CD4-positive, CD25-positive, alpha-beta regulatory T cell (primary cell): ENCODE results near the gene TBX4. TPM values are rescaled to one million over a fixed set of nuclear protein-coding genes. Genes with fewer than 3 reads are reported as not detected.
"Not testable (repeated sequence)": the region's sequence is repeated elsewhere in the genome, so short reads cannot be mapped to it uniquely, and the experiment has no call there.

Source experiments
- ATAC-seq, 2 donors: fragments of 150-1000 bp; cut with Tn5 transposase; one replicate each; pipeline ENCODE4 v1.10.0; 2021; ENCODE audit warnings: low read depth in 2 of 2, moderate number of reproducible peaks in 2 of 2, moderate library complexity in 1 of 2
- DNase-seq, 3 donors: peaks; one replicate each; pipeline versions ENCODE4 v3.0.0 to v3.0.0-alpha.2; 2012 to 2022; ENCODE audit warnings: mixed read lengths in 1 of 3
- H3K27ac ChIP-seq: one replicate; pipeline ENCODE4 v1.7.0; 2013; ENCODE audit warnings: mild to moderate bottlenecking, low read length; ENCODE audit not compliant: insufficient read depth, poor library complexity, severe bottlenecking
- H3K27me3 ChIP-seq: one replicate; pipeline ENCODE4 v1.7.0; 2013; ENCODE audit warnings: low read length; ENCODE audit not compliant: control insufficient read depth, insufficient read depth
- H3K36me3 ChIP-seq: one replicate; pipeline ENCODE4 v1.7.0; 2013; ENCODE audit warnings: mild to moderate bottlenecking, low read length, moderate library complexity; ENCODE audit not compliant: control insufficient read depth, insufficient read depth
- H3K4me1 ChIP-seq: 2 replicates; pipeline ENCODE4 v1.7.0; 2013; ENCODE audit warnings: mild to moderate bottlenecking, low read length; ENCODE audit not compliant: insufficient read depth, control insufficient read depth, poor library complexity, severe bottlenecking
- H3K4me3 ChIP-seq: one replicate; pipeline ENCODE4 v1.7.0; 2013; ENCODE audit warnings: low read depth, mild to moderate bottlenecking, low read length, moderate library complexity
- H3K9me3 ChIP-seq, 2 experiments: 1 replicate in 1 of 2; 2 replicates in 1 of 2; pipeline ENCODE4 v1.7.0; 2013; ENCODE audit warnings: low read length in 2 of 2, mild to moderate bottlenecking in 1 of 2, moderate library complexity in 1 of 2; ENCODE audit not compliant: control insufficient read depth in 2 of 2
- H3K27ac Mint-ChIP-seq, 3 donors: one replicate each; pipeline ENCODE4 v1.8.0; 2020 to 2022; ENCODE audit warnings: mild to moderate bottlenecking in 3 of 3, mixed read lengths in 3 of 3, moderate library complexity in 2 of 3
- H3K27me3 Mint-ChIP-seq: one replicate; pipeline ENCODE4 v1.8.0; 2022; ENCODE audit warnings: mild to moderate bottlenecking, mixed read lengths
- H3K36me3 Mint-ChIP-seq: one replicate; pipeline ENCODE4 v1.8.0; 2020; ENCODE audit warnings: mixed read lengths
- H3K4me1 Mint-ChIP-seq, 4 donors: one replicate each; pipeline ENCODE4 v1.8.0; 2020 to 2022; ENCODE audit warnings: mixed read lengths in 4 of 4, mild to moderate bottlenecking in 1 of 4
- H3K4me3 Mint-ChIP-seq, 4 donors: one replicate each; pipeline ENCODE4 v1.8.0; 2020 to 2022; ENCODE audit warnings: mild to moderate bottlenecking in 4 of 4, mixed read lengths in 4 of 4, moderate library complexity in 3 of 4
- H3K9me3 Mint-ChIP-seq, 7 donors: one replicate each; pipeline ENCODE4 v1.8.0; 2020 to 2022; ENCODE audit warnings: mixed read lengths in 7 of 7, mild to moderate bottlenecking in 3 of 7, moderate library complexity in 2 of 7
- polyA plus RNA-seq, 4 donors: library from polyadenylated mRNA; unstranded; fragments of 300-500 nt; fragmentation: Illumina TruSeq; gene quantifications; one replicate each; pipeline ENCODE4 v1.2.3, GENCODE V29; 2021
- total RNA-seq: library from RNA; stranded (reverse); gene quantifications from one replicate; pipeline ENCODE4 v1.2.3, GENCODE V29; 2022

TBX4 gene
- total and polyA plus RNA-seq, 5 donors from 2014 or later: not detected

- H3K9me3 Mint-ChIP-seq: no peaks in the 10 kb centered on the region
- Histone ChIP-seq H3K27ac (no peak overlapping the region), H3K4me1 (no peaks in the 10 kb centered on the region), H3K4me3 (no peak overlapping the region), H3K27me3 (no peaks in the 10 kb centered on the region), H3K36me3 (no peaks in the 10 kb centered on the region), H3K9me3 (no peaks in the 10 kb centered on the region)
- no peaks in the 10 kb centered on the region for H3K36me3 Mint-ChIP-seq
- H3K27ac Mint-ChIP-seq: no peak overlapping the region
- DNase-seq (no peak), ATAC-seq (no peak)
- peaks cover 60% of the 10 kb centered on the region for H3K27me3 Mint-ChIP-seq
- no peaks in the 10 kb centered on the region for H3K4me1 Mint-ChIP-seq
- H3K4me3 Mint-ChIP-seq: no peak overlapping the region
These were observed 69.9 kb downstream of the TBX4 start for GRCh38 chr17:61522088-61522487.

- Mint-ChIP-seq H3K9me3 (no peaks in the 10 kb centered on the region), H3K27me3 (peaks cover 58% of the 10 kb centered on the region), H3K4me3 (no peak overlapping the region), H3K4me1 (no peaks in the 10 kb centered on the region), H3K36me3 (no peaks in the 10 kb centered on the region), H3K27ac (no peak overlapping the region)
- Histone ChIP-seq H3K9me3 (no peaks in the 10 kb centered on the region), H3K4me3 (no peak overlapping the region), H3K27ac (no peak overlapping the region), H3K4me1 (no peaks in the 10 kb centered on the region), H3K27me3 (peaks cover 3% of the 10 kb centered on the region), H3K36me3 (no peaks in the 10 kb centered on the region)
- DNase-seq (no peak), ATAC-seq (no peak)
These were observed 72.1 kb downstream of the TBX4 start for GRCh38 chr17:61524319-61524718.

GRCh38 chr17:61527441-61527840 lies 75.2 kb downstream of the TBX4 start:
- not testable (repeated sequence) for H3K4me3 Mint-ChIP-seq, H3K9me3 ChIP-seq, H3K4me1 Mint-ChIP-seq, H3K36me3 ChIP-seq, H3K27ac Mint-ChIP-seq, H3K9me3 Mint-ChIP-seq, H3K4me3 ChIP-seq, H3K36me3 Mint-ChIP-seq, H3K27ac ChIP-seq, DNase-seq, ATAC-seq, H3K4me1 ChIP-seq, H3K27me3 ChIP-seq
- peaks cover 42% of the 10 kb centered on the region for H3K27me3 Mint-ChIP-seq

GRCh38 chr17:61528171-61528570 lies 75.9 kb downstream of the TBX4 start:
- Mint-ChIP-seq H3K4me1 (no peaks in the 10 kb centered on the region), H3K36me3 (no peaks in the 10 kb centered on the region), H3K4me3 (no peak overlapping the region), H3K27me3 (peaks cover 38% of the 10 kb centered on the region), H3K9me3 (no peaks in the 10 kb centered on the region), H3K27ac (no peak overlapping the region)
- Histone ChIP-seq H3K36me3 (no peaks in the 10 kb centered on the region), H3K27me3 (peaks cover 3% of the 10 kb centered on the region), H3K27ac (no peak overlapping the region), H3K4me1 (no peaks in the 10 kb centered on the region), H3K9me3 (no peaks in the 10 kb centered on the region), H3K4me3 (no peak overlapping the region)
- ATAC-seq (no peak), DNase-seq (no peak)

- H3K36me3 ChIP-seq: no peaks in the 10 kb centered on the region
- H3K4me3 ChIP-seq: no peak overlapping the region
- H3K36me3 Mint-ChIP-seq: no peaks in the 10 kb centered on the region
- DNase-seq (no peak), ATAC-seq (no peak)
- no peak overlapping the region for H3K27ac Mint-ChIP-seq
- H3K27me3 ChIP-seq: peaks cover 3% of the 10 kb centered on the region
- H3K27ac ChIP-seq: no peak overlapping the region
- H3K4me1 ChIP-seq: no peaks in the 10 kb centered on the region
- H3K9me3 ChIP-seq: no peaks in the 10 kb centered on the region
- H3K4me1 Mint-ChIP-seq: no peaks in the 10 kb centered on the region
- H3K4me3 Mint-ChIP-seq: no peak overlapping the region
- no peaks in the 10 kb centered on the region for H3K9me3 Mint-ChIP-seq
- peaks cover 20% of the 10 kb centered on the region for H3K27me3 Mint-ChIP-seq
These were observed 79.0 kb downstream of the TBX4 start for GRCh38 chr17:61531223-61531622.

- Mint-ChIP-seq H3K4me1 (peaks cover 0 to 3% (median 0%) of the 10 kb centered on the region in 4 donors), H3K9me3 (no peaks in the 10 kb centered on the region), H3K36me3 (no peaks in the 10 kb centered on the region), H3K4me3 (no peak overlapping the region), H3K27me3 (peaks cover 14% of the 10 kb centered on the region), H3K27ac (no peak overlapping the region)
- ATAC-seq (no peak), DNase-seq (no peak)
- Histone ChIP-seq H3K4me1 (no peaks in the 10 kb centered on the region), H3K9me3 (no peaks in the 10 kb centered on the region), H3K27ac (no peak overlapping the region), H3K4me3 (no peak overlapping the region), H3K27me3 (peaks cover 3% of the 10 kb centered on the region), H3K36me3 (no peaks in the 10 kb centered on the region)
These were observed 80.6 kb downstream of the TBX4 start for GRCh38 chr17:61532826-61533225.

- H3K36me3 Mint-ChIP-seq: no peaks in the 10 kb centered on the region
- Histone ChIP-seq H3K27me3 (peaks cover 3% of the 10 kb centered on the region), H3K9me3 (no peaks in the 10 kb centered on the region), H3K4me1 (no peaks in the 10 kb centered on the region), H3K27ac (no peak overlapping the region), H3K4me3 (no peak overlapping the region), H3K36me3 (no peaks in the 10 kb centered on the region)
- peaks cover 0 to 3% (median 0%) of the 10 kb centered on the region in 4 donors for H3K4me1 Mint-ChIP-seq
- no peak overlapping the region for H3K4me3 Mint-ChIP-seq
- no peak overlapping the region for H3K27ac Mint-ChIP-seq
- ATAC-seq (no peak), DNase-seq (no peak)
- peaks cover 13% of the 10 kb centered on the region for H3K27me3 Mint-ChIP-seq
- no peaks in the 10 kb centered on the region for H3K9me3 Mint-ChIP-seq
These were observed 81.6 kb downstream of the TBX4 start for GRCh38 chr17:61533797-61534196.

- Mint-ChIP-seq H3K4me1 (peaks cover 0 to 3% (median 0%) of the 10 kb centered on the region in 4 donors), H3K9me3 (no peaks in the 10 kb centered on the region), H3K4me3 (no peak overlapping the region), H3K27me3 (peaks cover 8% of the 10 kb centered on the region), H3K27ac (no peak overlapping the region), H3K36me3 (no peaks in the 10 kb centered on the region)
- Histone ChIP-seq H3K27ac (no peak overlapping the region), H3K4me1 (no peaks in the 10 kb centered on the region), H3K9me3 (no peaks in the 10 kb centered on the region), H3K36me3 (no peaks in the 10 kb centered on the region), H3K4me3 (no peak overlapping the region), H3K27me3 (no peaks in the 10 kb centered on the region)
- DNase-seq: no peak
- ATAC-seq: no peak
These were observed 82.2 kb downstream of the TBX4 start for GRCh38 chr17:61534414-61534813.
